Transverse colon (tissue), 4 donors: ENCODE data around the gene MADCAM1.

ENCODE experiments used
- CTCF ChIP-seq, 5 experiments: fragments of 200-600 bp in 3 of 5; fragments of 450-650 bp in 2 of 5; sonication (generic) in 3 of 5; IDR thresholded peaks; 1 replicate in 2 of 5; 2 replicates in 3 of 5; pipeline ENCODE4 v1.5.1; 2016 to 2017; ENCODE audit warnings: antibody characterized with exemption in 5 of 5, inconsistent platforms in 3 of 5, mild to moderate bottlenecking in 2 of 5, moderate library complexity in 1 of 5
- EP300 ChIP-seq: sonication (generic); formaldehyde crosslinking; IDR thresholded peaks from one replicate; pipeline ENCODE4 v1.6.1; 2017; ENCODE audit warnings: antibody characterized with exemption, low read depth
- POLR2A ChIP-seq: fragments of 450-650 bp; IDR thresholded peaks from one replicate; pipeline ENCODE4 v1.6.1; 2016; ENCODE audit warnings: antibody characterized with exemption, mild to moderate bottlenecking, moderate library complexity
- POLR2AphosphoS5 ChIP-seq, 3 donors: sonication (generic); formaldehyde crosslinking; IDR thresholded peaks; one replicate each; pipeline ENCODE4 v1.6.1; 2016; ENCODE audit warnings: antibody characterized with exemption in 3 of 3

- TF ChIP-seq CTCF (IDR thresholded peaks at IDR 0.05) (no peak), POLR2A (no peak), EP300 (no peak), POLR2AphosphoS5 (IDR thresholded peaks at IDR 0.05) (no peak)
Measured at GRCh38 chr19:467554-467953, 28.7 kb upstream of the MADCAM1 start.
